Neural cell (in vitro differentiated cells): Measurements from ENCODE around the gene CTF1. TPM values are rescaled to one million over a fixed set of nuclear protein-coding genes. Genes with fewer than 3 reads are reported as not detected.

Experiments used
- H2AFZ ChIP-seq: fragments of 200-600, 300-800 bp; sonication (generic), shearing (Covaris generic); 2 replicates; pipeline ENCODE4 v1.6.0; 2014; ENCODE audit warnings: low read depth, mild to moderate bottlenecking, antibody characterized with exemption, low read length, moderate library complexity
- H3F3A ChIP-seq: fragments of 200-600 bp; shearing (Covaris generic); 2 replicates; pipeline ENCODE4 v1.6.1; 2016; ENCODE audit warnings: mild to moderate bottlenecking, moderate library complexity, mixed read lengths, antibody characterized with exemption, low read length; ENCODE audit not compliant: insufficient read depth, poor library complexity, severe bottlenecking
- H3K27ac ChIP-seq: fragments of 200-600, 300-800 bp; sonication (generic), shearing (Covaris generic); 2 replicates; pipeline ENCODE4 v1.5.1; 2014; ENCODE audit warnings: mild to moderate bottlenecking, low read length, moderate library complexity
- H3K27me3 ChIP-seq: fragments of 300-800, 200-600 bp; sonication (generic), shearing (Covaris generic); 2 replicates; pipeline ENCODE4 v1.6.0; 2014; ENCODE audit warnings: mild to moderate bottlenecking, low read depth, low read length, moderate library complexity; ENCODE audit not compliant: insufficient read depth
- H3K36me3 ChIP-seq: fragments of 300-800, 200-600 bp; sonication (generic), shearing (Covaris generic); 2 replicates; pipeline ENCODE4 v1.5.1; 2014; ENCODE audit warnings: mild to moderate bottlenecking, antibody characterized with exemption, low read length, moderate library complexity; ENCODE audit not compliant: insufficient read depth
- H3K4me2 ChIP-seq: fragments of 300-800, 200-600 bp; sonication (generic), shearing (Covaris generic); 2 replicates; pipeline ENCODE4 v1.6.0; 2014; ENCODE audit warnings: mild to moderate bottlenecking, low read length
- H3K4me3 ChIP-seq: fragments of 300-800, 200-600 bp; sonication (generic), shearing (Covaris generic); 2 replicates; pipeline ENCODE4 v1.5.1; 2014; ENCODE audit warnings: mild to moderate bottlenecking, low read length, moderate library complexity
- H3K79me2 ChIP-seq: fragments of 200-600 bp; shearing (Covaris generic); replicated peaks from 2 replicates; pipeline ENCODE4 v1.6.0; 2014; ENCODE audit warnings: mild to moderate bottlenecking, low read length, moderate library complexity; ENCODE audit not compliant: insufficient read depth
- H3K9ac ChIP-seq: fragments of 300-800, 200-600 bp; sonication (generic), shearing (Covaris generic); 2 replicates; pipeline ENCODE4 v1.6.1; 2016; ENCODE audit warnings: mild to moderate bottlenecking, low read length, mixed read lengths
- H3K9me2 ChIP-seq: fragments of 200-600 bp; shearing (Covaris generic); 2 replicates; pipeline ENCODE4 v1.6.1; 2016; ENCODE audit warnings: mild to moderate bottlenecking, low read length, mixed read lengths; ENCODE audit not compliant: insufficient read depth
- H3K9me3 ChIP-seq: fragments of 200-600, 300-800 bp; sonication (generic), shearing (Covaris generic); 2 replicates; pipeline ENCODE4 v1.6.1; 2016; ENCODE audit warnings: mild to moderate bottlenecking, mixed run types, low read length, moderate library complexity, mixed read lengths
- H4K20me1 ChIP-seq: fragments of 200-600 bp; shearing (Covaris generic); 2 replicates; pipeline ENCODE4 v1.6.1; 2016; ENCODE audit warnings: mild to moderate bottlenecking, mixed run types; ENCODE audit not compliant: insufficient read depth
- CTCF ChIP-seq: fragments of 450-650 bp; IDR thresholded peaks from 2 replicates; pipeline ENCODE4 v1.5.1; 2014; ENCODE audit warnings: antibody characterized with exemption, mild to moderate bottlenecking, moderate library complexity; ENCODE audit not compliant: poor library complexity, severe bottlenecking
- EP300 ChIP-seq: fragments of 450-650 bp; conservative IDR thresholded peaks from 2 replicates; pipeline ENCODE4 v1.6.1; 2014; ENCODE audit warnings: antibody characterized with exemption, mild to moderate bottlenecking, moderate library complexity; ENCODE audit not compliant: poor library complexity, severe bottlenecking
- EZH2 ChIP-seq: fragments of 200-600, 300-800 bp; shearing (Covaris generic), sonication (generic); IDR thresholded peaks from 2 replicates; pipeline ENCODE4 v1.6.1; 2014; ENCODE audit warnings: antibody characterized with exemption, low read length, borderline replicate concordance, mild to moderate bottlenecking; ENCODE audit not compliant: insufficient read depth, poor library complexity, severe bottlenecking
- MXI1 ChIP-seq: fragments of 450-650 bp; conservative IDR thresholded peaks from 2 replicates; pipeline ENCODE4 v1.6.1; 2014; ENCODE audit warnings: antibody characterized with exemption, mild to moderate bottlenecking; ENCODE audit not compliant: poor library complexity, severe bottlenecking
- POLR2AphosphoS5 ChIP-seq: IDR thresholded peaks from 2 replicates; pipeline ENCODE4 v1.6.1; 2012
- RAD21 ChIP-seq: fragments of 450-650 bp; conservative IDR thresholded peaks from 2 replicates; pipeline ENCODE4 v1.6.1; 2014; ENCODE audit warnings: antibody characterized with exemption, mild to moderate bottlenecking, moderate library complexity
- SMC3 ChIP-seq: fragments of 450-650 bp; conservative IDR thresholded peaks from 2 replicates; pipeline ENCODE4 v1.6.1; 2014; ENCODE audit warnings: antibody characterized with exemption, mild to moderate bottlenecking, moderate library complexity; ENCODE audit not compliant: poor library complexity
- TAF1 ChIP-seq: IDR thresholded peaks from 2 replicates; pipeline ENCODE4 v1.6.1; 2012; ENCODE audit warnings: low read depth
- polyA plus RNA-seq: library from polyadenylated mRNA; depleted of rRNA; stranded (reverse); fragments of >200 nt; gene quantifications from 2 replicates; pipeline ENCODE4 v1.2.3, GENCODE V29; 2014
- TF ChIP-seq, protein P1 (sequence below): IDR thresholded peaks from 2 replicates; pipeline ENCODE4 v1.6.1; 2012; ENCODE audit warnings: borderline replicate concordance

The CTF1 gene
- polyA plus RNA-seq, 1 donor from 2014 or later: not detected

DNA sequence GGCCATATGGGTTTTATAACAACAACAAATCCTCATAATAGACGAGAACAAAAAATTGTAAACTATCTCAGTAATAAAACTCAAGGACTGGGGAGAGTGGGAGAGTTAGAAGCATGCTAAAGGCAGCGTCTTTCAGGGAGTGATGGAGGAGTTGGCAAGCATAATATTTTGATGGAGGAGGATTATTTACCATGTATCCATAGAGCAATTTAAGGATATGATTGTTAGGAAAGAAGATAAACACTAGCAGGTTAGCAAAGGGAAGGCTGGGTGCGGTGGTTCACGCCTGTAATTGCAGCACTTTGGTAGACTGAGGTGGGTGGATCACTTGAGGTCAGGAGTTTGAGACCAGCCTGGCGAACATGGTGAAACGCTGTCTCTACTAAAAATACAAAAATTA is 30.4 kb upstream of the CTF1 start:
- Histone ChIP-seq H3K27me3 (no peaks in the 10 kb centered on the region), H3K9me2 (no peaks in the 10 kb centered on the region), H3K27ac (no peak overlapping the region), H3F3A (no peaks in the 10 kb centered on the region), H3K4me2 (no peak overlapping the region), H3K4me3 (no peak overlapping the region), H4K20me1 (no peaks in the 10 kb centered on the region), H3K36me3 (no peaks in the 10 kb centered on the region), H3K9me3 (no peaks in the 10 kb centered on the region), H3K79me2 (no peaks in the 10 kb centered on the region), H2AFZ (no peak overlapping the region), H3K9ac (no peak overlapping the region)
- TF ChIP-seq RAD21 (no peak), EZH2 (no peak), SMC3 (no peak), TAF1 (no peak), MXI1 (no peak), POLR2AphosphoS5 (no peak), CTCF (no peak), EP300 (no peak)
- TF ChIP-seq, protein P1, sequence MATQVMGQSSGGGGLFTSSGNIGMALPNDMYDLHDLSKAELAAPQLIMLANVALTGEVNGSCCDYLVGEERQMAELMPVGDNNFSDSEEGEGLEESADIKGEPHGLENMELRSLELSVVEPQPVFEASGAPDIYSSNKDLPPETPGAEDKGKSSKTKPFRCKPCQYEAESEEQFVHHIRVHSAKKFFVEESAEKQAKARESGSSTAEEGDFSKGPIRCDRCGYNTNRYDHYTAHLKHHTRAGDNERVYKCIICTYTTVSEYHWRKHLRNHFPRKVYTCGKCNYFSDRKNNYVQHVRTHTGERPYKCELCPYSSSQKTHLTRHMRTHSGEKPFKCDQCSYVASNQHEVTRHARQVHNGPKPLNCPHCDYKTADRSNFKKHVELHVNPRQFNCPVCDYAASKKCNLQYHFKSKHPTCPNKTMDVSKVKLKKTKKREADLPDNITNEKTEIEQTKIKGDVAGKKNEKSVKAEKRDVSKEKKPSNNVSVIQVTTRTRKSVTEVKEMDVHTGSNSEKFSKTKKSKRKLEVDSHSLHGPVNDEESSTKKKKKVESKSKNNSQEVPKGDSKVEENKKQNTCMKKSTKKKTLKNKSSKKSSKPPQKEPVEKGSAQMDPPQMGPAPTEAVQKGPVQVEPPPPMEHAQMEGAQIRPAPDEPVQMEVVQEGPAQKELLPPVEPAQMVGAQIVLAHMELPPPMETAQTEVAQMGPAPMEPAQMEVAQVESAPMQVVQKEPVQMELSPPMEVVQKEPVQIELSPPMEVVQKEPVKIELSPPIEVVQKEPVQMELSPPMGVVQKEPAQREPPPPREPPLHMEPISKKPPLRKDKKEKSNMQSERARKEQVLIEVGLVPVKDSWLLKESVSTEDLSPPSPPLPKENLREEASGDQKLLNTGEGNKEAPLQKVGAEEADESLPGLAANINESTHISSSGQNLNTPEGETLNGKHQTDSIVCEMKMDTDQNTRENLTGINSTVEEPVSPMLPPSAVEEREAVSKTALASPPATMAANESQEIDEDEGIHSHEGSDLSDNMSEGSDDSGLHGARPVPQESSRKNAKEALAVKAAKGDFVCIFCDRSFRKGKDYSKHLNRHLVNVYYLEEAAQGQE: no peak

GRCh38 chr16:30867747-30868146 is 28.7 kb upstream of the CTF1 start:
- H3K9me2 ChIP-seq: no peaks in the 10 kb centered on the region
- no peaks in the 10 kb centered on the region for H3F3A ChIP-seq
- no peaks in the 10 kb centered on the region for H4K20me1 ChIP-seq
- no peak overlapping the region for H3K9ac ChIP-seq
- no peaks in the 10 kb centered on the region for H3K9me3 ChIP-seq
- no peak overlapping the region for H3K4me2 ChIP-seq
- no peak overlapping the region for H3K4me3 ChIP-seq
- H3K36me3 ChIP-seq: no peaks in the 10 kb centered on the region
- no peaks in the 10 kb centered on the region for H3K79me2 ChIP-seq
- no peak for TF ChIP-seq RAD21
- TF ChIP-seq, protein P1: no peak
- no peak for TF ChIP-seq MXI1
- TF ChIP-seq SMC3: no peak
- TF ChIP-seq CTCF: no peak
- no peak for TF ChIP-seq EP300
- TF ChIP-seq EZH2: no peak
- TF ChIP-seq POLR2AphosphoS5: no peak
- no peak for TF ChIP-seq TAF1
- H2AFZ ChIP-seq: no peak overlapping the region
- H3K27ac ChIP-seq: no peak overlapping the region
- no peaks in the 10 kb centered on the region for H3K27me3 ChIP-seq
